ENCODE measurements around the gene SPAG8.
A peak's percentile ranks its signal among the peaks of the same experiment; 100 is the strongest.

The SPAG8 gene

GRCh38 chr9:35789541-35789940 lies 22.5 kb downstream of the SPAG8 start:
- Histone ChIP-seq H3K36me3 (ENCODE audit: insufficient read depth) (no peaks in the 10 kb centered on the region), H3K4me3 (IDR thresholded peaks at IDR 0.05; ENCODE audit: insufficient read depth, low read depth, low read length) (no peak overlapping the region), H3K4me1 (ENCODE audit: low read depth, poor library complexity, severe bottlenecking) (peaks cover 21% of the 10 kb centered on the region), H3K27me3 (ENCODE audit: insufficient read depth, low read depth) (no peaks in the 10 kb centered on the region), H3K27ac (peak overlapping the region; percentile 38; the same call in 1 of the 2 replicates), H3K9ac (peak overlapping the region; percentile 5; the same call in 1 of the 2 replicates), H2AFZ (ENCODE audit: low read depth) (no peak overlapping the region), H3K79me2 (ENCODE audit: insufficient read depth, low read depth) (no peaks in the 10 kb centered on the region), H4K20me1 (ENCODE audit: insufficient read depth) (no peaks in the 10 kb centered on the region), H3K4me2 (peak overlapping the region; percentile 12)
- TF ChIP-seq CTCF (conservative IDR thresholded peaks at IDR 0.05; ENCODE audit: low read depth, low read length), result no peak

- Histone ChIP-seq H3K4me2 (no peak overlapping the region), H3K4me1 (ENCODE audit: low read depth, poor library complexity, severe bottlenecking) (no peaks in the 10 kb centered on the region), H3K79me2 (ENCODE audit: insufficient read depth, low read depth) (no peaks in the 10 kb centered on the region), H3K27me3 (ENCODE audit: insufficient read depth, low read depth) (no peaks in the 10 kb centered on the region), H2AFZ (ENCODE audit: low read depth) (no peak overlapping the region), H3K4me3 (IDR thresholded peaks at IDR 0.05; ENCODE audit: insufficient read depth, low read depth, low read length) (no peak overlapping the region), H3K36me3 (ENCODE audit: insufficient read depth) (no peaks in the 10 kb centered on the region), H4K20me1 (ENCODE audit: insufficient read depth) (no peaks in the 10 kb centered on the region), H3K27ac (no peak overlapping the region), H3K9ac (no peak overlapping the region)
- TF ChIP-seq CTCF (conservative IDR thresholded peaks at IDR 0.05; ENCODE audit: low read depth, low read length), result no peak
Observed at GRCh38 chr9:35783418-35783817, 28.6 kb downstream of the SPAG8 start.

GRCh38 chr9:35781066-35781465 lies 31.0 kb downstream of the SPAG8 start:
- Histone ChIP-seq H3K36me3 (ENCODE audit: insufficient read depth) (no peaks in the 10 kb centered on the region), H3K27ac (no peak overlapping the region), H3K27me3 (ENCODE audit: insufficient read depth, low read depth) (no peaks in the 10 kb centered on the region), H3K4me1 (ENCODE audit: low read depth, poor library complexity, severe bottlenecking) (peaks cover 3% of the 10 kb centered on the region), H4K20me1 (ENCODE audit: insufficient read depth) (no peaks in the 10 kb centered on the region), H3K4me2 (no peak overlapping the region), H2AFZ (ENCODE audit: low read depth) (no peak overlapping the region), H3K9ac (no peak overlapping the region), H3K79me2 (ENCODE audit: insufficient read depth, low read depth) (no peaks in the 10 kb centered on the region), H3K4me3 (IDR thresholded peaks at IDR 0.05; ENCODE audit: insufficient read depth, low read depth, low read length) (no peak overlapping the region)
- no peak for TF ChIP-seq CTCF (conservative IDR thresholded peaks at IDR 0.05; ENCODE audit: low read depth, low read length)

- Histone ChIP-seq H3K4me3 (IDR thresholded peaks at IDR 0.05; ENCODE audit: insufficient read depth, low read depth, low read length) (no peak overlapping the region), H3K9ac (no peak overlapping the region), H3K36me3 (ENCODE audit: insufficient read depth) (no peaks in the 10 kb centered on the region), H4K20me1 (ENCODE audit: insufficient read depth) (no peaks in the 10 kb centered on the region), H3K27me3 (ENCODE audit: insufficient read depth, low read depth) (no peaks in the 10 kb centered on the region), H3K4me1 (ENCODE audit: low read depth, poor library complexity, severe bottlenecking) (peaks cover 10% of the 10 kb centered on the region), H3K79me2 (ENCODE audit: insufficient read depth, low read depth) (no peaks in the 10 kb centered on the region), H3K27ac (no peak overlapping the region), H3K4me2 (no peak overlapping the region), H2AFZ (ENCODE audit: low read depth) (no peak overlapping the region)
- TF ChIP-seq CTCF (conservative IDR thresholded peaks at IDR 0.05; ENCODE audit: low read depth, low read length), result no peak
Observed at GRCh38 chr9:35778496-35778895, 33.6 kb downstream of the SPAG8 start.

Measured in KMS-11 (cell line).